ENCODE measurements around the gene DIRAS1. TPM values are rescaled to one million over a fixed set of nuclear protein-coding genes. Genes with fewer than 3 reads are reported as not detected.

Gene DIRAS1
- total and polyA plus RNA-seq, 5 donors, result 155 to 176 (median 170) TPM

GRCh38 chr19:2666344-2666994 lies 54.7 kb downstream of the DIRAS1 start:
- no peak for DNase-seq
- intact Hi-C loops (cut with DNase I), result no loop called here
- Histone ChIP-seq H3K27me3 (ENCODE audit: control insufficient read depth, insufficient read depth) (no peaks in the 10 kb centered on the region), H3K4me3 (ENCODE audit: low read length) (no peak overlapping the region), H3K27ac (ENCODE audit: low read length) (no peak overlapping the region), H3K9me3 (ENCODE audit: control insufficient read depth, low read length) (no peaks in the 10 kb centered on the region), H3K4me1 (ENCODE audit: control insufficient read depth, insufficient read depth, low read length) (no peaks in the 10 kb centered on the region)
- 86% methylated on average over 9 of the region's 9 CpGs for WGBS
- no peak for ATAC-seq

- peak; percentile 53 to 62 for ATAC-seq
- intact Hi-C loops (cut with DNase I), result no loop called here
- peak in 1 of 3 donors; percentile 71 for DNase-seq
- Histone ChIP-seq H3K9me3 (ENCODE audit: control insufficient read depth, low read length) (no peaks in the 10 kb centered on the region), H3K4me3 (ENCODE audit: low read length) (no peak overlapping the region), H3K27me3 (ENCODE audit: control insufficient read depth, insufficient read depth) (no peaks in the 10 kb centered on the region), H3K4me1 (ENCODE audit: control insufficient read depth, insufficient read depth, low read length) (no peaks in the 10 kb centered on the region), H3K27ac (ENCODE audit: low read length) (peak overlapping the region; percentile 56)
- 71% methylated on average over 11 of the region's 11 CpGs for WGBS
These were observed 56.1 kb downstream of the DIRAS1 start for GRCh38 chr19:2665103-2665502.

Other genes starting within 250 kb of the DIRAS1 start
- gene GADD45B, start 245.2 kb downstream of the DIRAS1 start, total RNA-seq, result 100 to 1,000 TPM in 2 of 4 donors, 10 to 100 TPM in 2; 52.4 to 205 (median 78.9) TPM
- 195 TPM for gene GADD45B, start 245.2 kb downstream of the DIRAS1 start, polyA plus RNA-seq
- 10 to 100 TPM; 40.2 to 58.2 (median 48.6) TPM for gene GNG7, start 18.7 kb downstream of the DIRAS1 start, total RNA-seq
- gene GNG7, start 18.7 kb downstream of the DIRAS1 start, polyA plus RNA-seq, result 25.4 TPM
- 10 to 100 TPM; 19.9 to 25.5 (median 23.4) TPM for gene SLC39A3, start 18.6 kb upstream of the DIRAS1 start, total RNA-seq
- 29.3 TPM for gene SLC39A3, start 18.6 kb upstream of the DIRAS1 start, polyA plus RNA-seq
- gene SGTA, start 61.9 kb upstream of the DIRAS1 start, total RNA-seq, result 10 to 100 TPM; 53.6 to 84.2 (median 64.6) TPM
- gene SGTA, start 61.9 kb upstream of the DIRAS1 start, polyA plus RNA-seq, result 86.5 TPM
- gene THOP1, start 64.1 kb upstream of the DIRAS1 start, total RNA-seq, result 10 to 100 TPM; 41.4 to 69.4 (median 54.1) TPM
- gene THOP1, start 64.1 kb upstream of the DIRAS1 start, polyA plus RNA-seq, result 64.0 TPM
- gene ZNF554, start 98.5 kb upstream of the DIRAS1 start, total RNA-seq, result 1 to 10 TPM; 4.7 to 6.7 (median 6.3) TPM
- gene ZNF554, start 98.5 kb upstream of the DIRAS1 start, polyA plus RNA-seq, result 4.7 TPM
- 10 to 100 TPM in 2 of 4 donors, 1 to 10 TPM in 2; 8.8 to 15.7 (median 9.6) TPM for gene ZNF555, start 120.1 kb upstream of the DIRAS1 start, total RNA-seq
- 3.4 TPM for gene ZNF555, start 120.1 kb upstream of the DIRAS1 start, polyA plus RNA-seq
- under 1 TPM in 1 of 4 donors, not detected in 3; 0.25 TPM for gene ZNF556, start 146.0 kb upstream of the DIRAS1 start, total RNA-seq
- not detected for gene ZNF556, start 146.0 kb upstream of the DIRAS1 start, polyA plus RNA-seq
- gene ZNF57, start 179.6 kb upstream of the DIRAS1 start, total RNA-seq, result 1 to 10 TPM; 1.9 to 3.1 (median 2.4) TPM
- 1.9 TPM for gene ZNF57, start 179.6 kb upstream of the DIRAS1 start, polyA plus RNA-seq
- 1 to 10 TPM; 2.1 to 4.0 (median 2.9) TPM for gene ZNF77, start 223.6 kb upstream of the DIRAS1 start, total RNA-seq
- gene ZNF77, start 223.6 kb upstream of the DIRAS1 start, polyA plus RNA-seq, result 2.1 TPM

Measured in right cardiac atrium (tissue), 5 donors.